NCI-H2081 (cell line): Measurements from ENCODE around the gene CMTM4.
"Not testable (repeated sequence)": the region's sequence is repeated elsewhere in the genome, so short reads cannot be mapped to it uniquely, and the experiment has no call there.

Experiments used
- DNase-seq, 2 experiments: peaks; one replicate each; lab custom pipeline; 2025; lab: John Stamatoyannopoulos, UW

CMTM4 gene

GRCh38 chr16:66592814-66593213 is 103.7 kb downstream of the CMTM4 start:
- DNase-seq: no peak

DNA sequence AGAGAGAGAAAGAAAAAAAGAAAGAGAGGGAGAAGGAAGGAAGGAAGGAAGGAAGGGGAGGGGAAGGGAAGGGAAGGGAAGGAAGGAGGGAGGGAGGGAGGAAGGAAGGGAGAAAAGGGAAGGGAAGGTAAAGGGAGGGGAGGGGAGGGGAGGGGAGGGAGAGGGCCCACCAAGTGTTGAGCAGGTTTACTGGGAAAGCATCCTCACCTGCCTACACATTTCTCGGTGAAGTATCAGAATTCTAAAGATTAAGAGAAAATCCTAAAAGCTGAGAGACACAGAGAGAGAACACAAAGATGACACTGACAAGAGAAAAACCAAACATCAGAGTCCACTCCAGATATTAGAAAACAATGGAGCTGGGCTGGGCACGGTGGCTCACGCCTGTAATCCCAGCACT is 104.3 kb downstream of the CMTM4 start:
- no peak for DNase-seq

DNA sequence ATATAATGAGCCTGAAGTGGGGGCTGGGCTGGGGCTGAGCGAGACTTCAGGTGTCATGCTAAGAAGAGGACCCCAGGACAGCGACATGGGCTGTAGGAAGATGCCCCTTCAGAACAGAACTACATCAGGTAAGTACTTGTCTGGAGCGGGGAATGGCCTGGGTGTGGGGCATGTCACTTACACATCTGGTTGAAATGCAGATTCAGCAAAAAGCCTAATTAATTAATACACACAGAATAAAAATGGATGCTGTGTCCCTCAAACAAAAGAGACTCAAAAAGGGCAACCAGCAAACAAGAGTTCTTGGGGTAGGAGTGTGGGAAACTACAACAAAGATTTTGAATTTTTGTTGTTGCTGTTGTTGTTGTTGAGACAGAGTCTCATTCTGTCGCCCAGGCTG is 105.5 kb downstream of the CMTM4 start:
- DNase-seq: no peak

DNA sequence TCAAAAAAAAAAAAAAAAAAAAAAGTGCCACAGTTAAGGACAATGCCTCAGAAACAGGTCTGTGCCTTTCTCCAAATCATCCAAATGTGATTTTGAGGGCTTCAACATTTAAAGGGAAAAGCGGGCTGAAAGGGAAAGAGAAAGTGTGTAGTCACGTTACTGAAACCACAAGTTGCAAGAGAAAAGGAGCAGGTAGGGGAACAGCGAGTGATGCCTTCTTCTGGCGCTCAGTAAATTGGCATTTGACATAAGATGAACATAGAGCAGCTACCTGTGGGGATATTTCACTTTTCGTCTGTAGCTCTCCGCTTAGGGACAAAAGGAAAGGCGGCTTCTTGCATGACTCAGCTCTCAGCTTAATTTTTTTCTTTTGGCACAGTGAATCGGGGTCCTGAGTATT is 106.2 kb downstream of the CMTM4 start:
- DNase-seq: no peak

GRCh38 chr16:66588981-66589713 is 107.4 kb downstream of the CMTM4 start:
- DNase-seq: no peak

DNA sequence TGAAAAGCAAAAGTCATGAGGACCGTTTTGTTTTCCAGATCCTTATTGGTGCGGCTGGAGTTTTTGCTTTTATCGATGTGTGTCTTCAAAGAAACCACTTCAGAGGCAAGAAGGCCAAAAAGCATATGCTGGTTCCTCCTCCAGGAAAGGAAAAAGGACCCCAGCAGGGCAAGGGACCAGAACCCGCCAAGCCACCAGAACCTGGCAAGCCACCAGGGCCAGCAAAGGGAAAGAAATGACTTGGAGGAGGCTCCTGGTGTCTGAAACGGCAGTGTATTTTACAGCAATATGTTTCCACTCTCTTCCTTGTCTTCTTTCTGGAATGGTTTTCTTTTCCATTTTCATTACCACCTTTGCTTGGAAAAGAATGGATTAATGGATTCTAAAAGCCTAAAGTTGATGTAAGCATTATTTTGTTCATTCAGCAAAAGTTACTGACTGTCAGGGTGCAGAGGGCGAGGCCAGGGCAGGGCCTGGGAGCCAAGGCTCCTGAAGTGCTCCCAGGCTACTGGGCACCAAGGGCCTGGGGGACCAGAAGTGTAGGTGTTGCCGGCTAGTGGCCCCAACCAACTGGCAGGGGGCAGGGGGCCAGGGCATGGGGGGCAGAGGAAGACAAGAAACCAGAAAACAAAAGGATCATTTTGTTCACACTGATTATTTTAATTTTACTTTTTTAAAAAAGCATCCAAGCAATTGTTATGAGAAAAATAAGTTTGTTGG is 108.5 kb downstream of the CMTM4 start:
- DNase-seq: no peak

DNA sequence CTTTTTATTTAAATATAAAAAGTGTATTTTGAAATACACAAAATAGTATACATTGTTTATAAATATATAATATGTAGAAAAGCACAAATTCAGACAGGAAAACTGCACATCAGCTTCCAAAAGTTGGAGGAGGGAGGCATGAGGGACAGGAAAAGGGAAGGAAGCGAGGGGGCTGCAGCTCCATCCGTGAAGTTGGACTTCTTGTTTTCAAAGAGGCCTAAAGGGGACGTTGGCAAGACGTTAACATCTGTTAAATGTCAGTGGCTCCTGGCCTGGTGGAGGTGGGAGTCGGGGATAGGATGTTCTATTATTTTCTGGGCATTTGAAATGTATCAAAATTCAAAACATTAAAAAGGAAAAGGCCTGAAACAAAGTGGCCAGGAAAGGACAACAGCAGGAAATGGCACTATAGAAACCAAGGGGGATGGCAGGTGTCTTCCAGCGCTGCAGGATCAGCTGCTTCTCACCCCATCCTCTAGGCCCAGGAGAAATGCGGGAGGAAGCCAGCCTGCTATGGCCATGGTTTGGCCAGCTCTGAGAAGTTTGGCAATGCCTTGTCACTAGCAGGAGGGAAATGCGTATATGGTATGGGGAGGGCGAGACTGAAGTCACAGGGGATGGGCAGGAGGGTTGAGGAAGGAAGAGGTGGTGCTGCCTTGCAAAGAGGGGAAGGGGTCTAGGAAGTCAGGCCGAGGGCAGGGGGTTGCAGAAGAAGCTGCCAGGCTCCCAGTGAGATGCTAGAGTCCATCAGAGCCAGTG is 110.9 kb downstream of the CMTM4 start:
- no peak for DNase-seq

- DNase-seq: no peak
These were observed 115.1 kb downstream of the CMTM4 start for GRCh38 chr16:66581246-66581952.

DNA sequence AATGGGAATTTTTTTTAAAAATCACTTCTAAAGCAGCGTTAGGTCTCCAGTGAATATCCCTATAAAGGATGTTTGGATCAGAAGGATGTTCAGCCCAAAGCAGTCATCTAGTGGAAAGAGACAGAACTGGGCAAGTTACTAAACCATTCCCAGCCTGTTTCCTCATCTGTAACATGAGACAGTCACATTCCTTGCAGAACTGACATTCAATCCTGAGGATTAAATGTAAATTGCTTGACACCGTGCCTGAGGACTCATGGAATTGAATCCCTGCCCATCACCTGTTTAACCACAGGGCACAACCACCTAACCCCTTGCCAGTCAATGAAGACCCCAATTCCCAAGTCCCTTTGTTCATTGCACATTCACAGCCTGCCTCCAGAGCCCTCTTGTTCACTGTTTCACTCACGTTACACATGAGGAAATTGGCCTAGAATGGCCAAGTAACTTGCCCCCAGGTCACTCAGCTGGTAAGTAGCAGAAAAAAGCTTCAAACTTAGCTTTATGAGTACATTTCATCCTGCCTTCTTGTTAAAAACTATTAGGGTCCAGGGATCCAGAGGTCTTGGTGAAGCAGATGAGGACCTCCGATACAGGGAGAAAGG is 115.8 kb downstream of the CMTM4 start:
- no peak for DNase-seq

DNA sequence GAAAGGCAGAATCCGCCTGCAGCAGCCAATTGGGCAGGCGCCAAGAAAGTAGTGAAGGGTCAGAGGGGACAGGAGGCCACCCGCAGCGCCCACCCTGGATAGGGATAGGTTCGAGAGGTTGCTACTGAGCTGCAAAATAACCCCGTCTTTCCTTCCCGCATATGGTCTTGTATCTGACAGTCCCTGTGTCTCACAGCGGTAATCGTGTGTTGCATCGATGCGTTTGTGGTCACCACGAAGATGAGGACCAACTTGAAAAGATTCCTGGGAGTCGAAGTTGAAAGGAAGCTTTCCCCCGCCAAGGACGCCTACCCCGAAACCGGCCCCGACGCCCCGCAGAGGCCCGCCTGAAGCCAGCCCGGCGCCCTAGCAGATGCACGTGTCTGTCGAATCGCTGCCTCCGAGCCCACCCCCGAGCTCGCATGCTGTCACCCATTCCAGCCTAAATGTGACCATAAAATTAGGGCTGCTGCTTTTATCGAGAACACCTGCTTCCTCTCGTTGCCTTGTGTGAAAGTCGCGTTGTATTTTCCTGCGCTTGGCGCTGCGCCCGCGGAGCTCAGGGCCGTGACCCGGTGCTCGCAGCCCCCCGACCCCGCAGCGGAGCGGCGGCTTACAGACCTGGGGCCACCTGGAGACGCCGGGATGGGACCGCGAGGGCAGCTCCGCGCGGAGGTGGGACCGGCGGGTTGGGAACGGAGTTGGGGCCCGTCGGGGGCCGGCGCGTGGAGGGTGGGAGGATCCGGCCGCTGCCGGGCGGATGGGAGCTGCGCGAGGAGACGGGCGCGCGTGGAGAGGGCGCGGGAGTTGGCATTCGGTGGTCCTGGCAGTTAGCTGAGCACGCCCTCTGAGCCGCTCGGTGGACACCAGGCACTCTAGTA is 117.7 kb downstream of the CMTM4 start, which contains the start of gene CMTM2:
CMTM2 (plus strand) TSS at position 813 of the 881 bp plus-strand sequence. CDS start 145 bp downstream, outside the sequence.
- no peak for DNase-seq

DNA sequence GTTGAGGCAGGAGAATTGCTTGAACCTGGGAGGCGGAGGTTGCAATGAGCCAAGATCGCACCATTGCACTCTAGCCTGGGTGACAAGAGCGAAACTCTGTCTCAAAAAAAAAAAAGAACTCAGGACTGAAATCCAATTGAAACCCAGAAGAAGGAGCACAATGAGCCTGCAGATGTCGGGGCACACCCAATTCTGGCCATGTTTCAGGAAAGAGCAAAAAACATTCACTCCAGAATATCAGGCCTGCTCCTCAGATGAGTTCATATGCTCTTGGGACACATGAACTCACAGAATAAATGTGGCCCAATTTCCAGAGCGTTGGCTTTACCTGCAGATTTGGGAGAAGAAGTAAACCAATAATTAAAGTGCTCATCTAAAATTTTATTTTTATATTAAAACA is 120.2 kb downstream of the CMTM4 start:
- DNase-seq: no peak

DNA sequence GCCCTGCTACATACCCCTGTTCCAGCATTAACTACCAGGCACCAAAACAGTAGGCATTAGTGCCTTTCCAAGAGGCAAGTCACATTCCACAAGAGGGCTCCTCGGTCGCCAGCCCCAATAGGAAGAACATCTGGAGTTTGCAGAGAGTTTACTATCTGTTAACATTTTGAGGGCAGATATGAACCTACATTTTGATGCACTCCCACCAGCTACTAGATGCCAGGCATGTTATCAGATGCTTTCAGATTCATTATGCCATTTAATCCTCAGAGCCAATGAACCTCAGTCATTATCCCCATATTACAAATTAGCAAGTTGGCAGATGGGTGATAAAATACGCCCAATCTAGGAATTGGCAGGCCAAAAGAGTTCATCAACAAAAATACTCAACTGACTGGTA is 121.5 kb downstream of the CMTM4 start:
- DNase-seq: no peak

GRCh38 chr16:66574531-66574930 is 122.0 kb downstream of the CMTM4 start:
- DNase-seq: no peak

DNA sequence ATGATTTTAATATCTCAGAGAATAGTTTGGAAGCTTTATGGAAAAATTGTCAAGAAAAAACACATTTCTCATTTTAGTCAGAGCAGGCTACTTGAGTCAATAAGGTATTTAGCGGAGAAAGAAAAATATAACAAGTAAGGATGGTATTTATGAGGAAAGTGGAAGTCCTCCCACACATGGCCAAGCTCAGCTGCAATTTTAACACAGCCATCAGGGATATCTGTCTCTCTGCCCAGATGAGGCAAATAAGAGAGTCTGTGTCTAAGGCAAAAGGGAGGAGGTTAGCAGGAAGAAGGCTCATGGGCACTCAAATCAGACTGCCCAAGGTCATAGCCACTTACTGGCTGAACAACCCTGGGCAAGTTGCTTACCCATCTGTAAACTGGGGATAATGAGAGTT is 122.5 kb downstream of the CMTM4 start:
- DNase-seq: no peak

DNA sequence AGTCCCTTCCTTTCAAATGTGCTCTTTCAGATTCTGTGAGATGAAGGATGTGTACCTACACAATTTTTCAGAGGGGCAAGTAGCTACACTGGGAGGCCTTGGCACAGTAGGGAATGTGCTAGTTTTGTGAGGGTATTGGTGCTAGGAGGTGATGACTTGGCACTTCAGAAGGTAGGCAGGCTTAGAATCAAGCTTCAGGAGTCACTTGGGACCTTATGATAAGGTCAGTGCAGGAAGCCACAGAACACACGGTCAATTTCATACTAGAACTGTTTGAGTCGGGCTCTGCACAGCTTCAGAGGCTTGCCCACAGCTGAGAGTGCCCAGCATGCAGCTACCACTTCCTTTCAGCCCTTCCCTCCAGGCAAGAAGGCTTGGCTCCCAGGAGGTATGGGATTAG is 124.2 kb downstream of the CMTM4 start:
- no peak for DNase-seq

DNA sequence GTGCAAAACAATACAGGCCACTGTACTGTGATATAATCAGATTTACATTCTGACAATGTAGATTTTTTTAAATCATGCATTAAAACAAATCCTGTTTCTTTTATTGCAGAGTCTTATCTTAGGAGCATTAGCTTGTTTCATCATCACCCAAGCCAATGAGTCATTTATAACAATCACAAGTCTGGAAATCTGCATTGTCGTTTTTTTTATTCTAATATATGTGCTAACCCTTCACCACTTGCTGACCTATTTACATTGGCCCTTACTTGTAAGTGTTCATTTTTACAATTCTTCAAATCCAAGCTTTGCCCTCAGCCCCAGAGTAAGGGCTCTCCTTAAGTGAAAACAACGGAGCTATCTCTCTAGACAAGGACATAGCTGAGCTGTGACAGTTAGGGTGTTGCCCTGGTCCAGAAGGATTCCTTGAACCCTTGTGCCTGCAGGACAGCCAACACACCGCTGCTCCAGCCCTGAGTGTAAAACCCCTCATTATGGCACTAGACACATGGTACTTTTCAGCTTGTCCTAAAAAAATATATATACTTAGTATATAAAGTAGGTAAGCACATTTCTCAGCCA is 126.6 kb downstream of the CMTM4 start:
- no peak for DNase-seq

- DNase-seq: no peak
These were observed 127.4 kb downstream of the CMTM4 start for GRCh38 chr16:66569131-66569530.

DNA sequence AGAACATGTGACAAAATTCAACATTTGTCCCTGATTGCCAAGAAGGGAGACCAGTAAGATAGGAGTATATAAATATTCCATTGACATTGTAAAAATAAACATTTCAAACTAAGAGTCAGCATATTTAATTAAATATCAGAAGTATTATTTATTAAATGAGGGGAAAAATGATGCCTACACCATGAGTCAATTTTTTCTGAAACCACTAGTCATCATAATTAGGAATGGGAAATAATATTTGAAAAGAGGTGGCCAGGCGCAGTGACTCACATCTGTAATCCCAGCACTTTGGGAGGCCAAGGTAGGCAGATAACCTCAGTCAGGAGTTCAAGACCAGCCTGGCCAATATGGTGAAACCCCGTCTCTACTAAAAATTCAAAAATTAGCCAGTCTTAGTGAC is 128.2 kb downstream of the CMTM4 start:
- DNase-seq: no peak

DNA sequence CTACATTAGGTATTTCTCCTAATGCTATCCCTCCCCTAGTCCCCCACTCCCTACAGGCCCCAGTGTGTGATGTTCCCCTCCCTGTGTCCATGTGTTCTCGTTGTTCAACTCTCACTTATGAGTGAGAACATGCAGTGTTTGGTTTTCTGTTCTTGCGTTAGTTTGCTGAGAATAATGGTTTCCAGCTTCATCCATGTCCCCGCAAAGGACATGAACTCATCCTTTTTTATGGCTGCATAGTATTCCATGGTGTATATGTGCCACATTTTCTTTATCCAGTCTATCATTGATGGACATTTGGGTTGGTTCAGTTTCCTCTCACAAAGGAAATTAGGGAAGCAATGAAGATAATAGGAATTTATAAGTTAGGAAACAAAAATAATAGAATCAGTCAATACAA is 129.3 kb downstream of the CMTM4 start:
- not testable (repeated sequence) for DNase-seq
